ENCODE measurements around the gene NPTX1.

Gene NPTX1

GRCh38 chr17:80513201-80513600 is 36.8 kb upstream of the NPTX1 start:
- H3K9me2 ChIP-seq (replicated peaks; ENCODE audit: control insufficient read depth, low read length) = no peaks in the 10 kb centered on the region
- H3K4me3 ChIP-seq (ENCODE audit: low read length) = no peak overlapping the region
- H3K27ac ChIP-seq (ENCODE audit: low read depth, low read length) = no peak overlapping the region
- H3K4me2 ChIP-seq (ENCODE audit: low read length) = no peak overlapping the region
- H3K79me2 ChIP-seq (ENCODE audit: control insufficient read depth, low read length) = no peaks in the 10 kb centered on the region
- no peaks in the 10 kb centered on the region for H3F3A ChIP-seq (ENCODE audit: control insufficient read depth, insufficient read depth)
- no peaks in the 10 kb centered on the region; the same call in 1 of the 2 replicates for H3K27me3 ChIP-seq (ENCODE audit: control insufficient read depth, low read length)
- no peaks in the 10 kb centered on the region for H3K36me3 ChIP-seq (ENCODE audit: control insufficient read depth, low read length)
- H3K9me3 ChIP-seq (ENCODE audit: control insufficient read depth, insufficient read depth, low read length) = no peaks in the 10 kb centered on the region
- H3K4me1 ChIP-seq (ENCODE audit: control insufficient read depth, low read length) = no peaks in the 10 kb centered on the region
- TF ChIP-seq CTCF (IDR thresholded peaks at IDR 0.05; ENCODE audit: low read depth, low read length, poor library complexity, severe bottlenecking) = no peak
- no peak for TF ChIP-seq EZH2phosphoT487 (IDR thresholded peaks at IDR 0.05; ENCODE audit: borderline replicate concordance, low read length)
- no peaks in the 10 kb centered on the region for H4K20me1 ChIP-seq (ENCODE audit: control insufficient read depth, insufficient read depth, low read depth, low read length)

- no peaks in the 10 kb centered on the region for H3K4me1 ChIP-seq (ENCODE audit: control insufficient read depth, low read length)
These were observed 35.8 kb upstream of the NPTX1 start for GRCh38 chr17:80512233-80512632.

GRCh38 chr17:80511222-80512180 is 35.1 kb upstream of the NPTX1 start:
- Histone ChIP-seq H3K36me3 (ENCODE audit: control insufficient read depth, low read length) (no peaks in the 10 kb centered on the region), H3K27ac (ENCODE audit: low read depth, low read length) (no peak overlapping the region), H3F3A (ENCODE audit: control insufficient read depth, insufficient read depth) (no peaks in the 10 kb centered on the region), H3K27me3 (ENCODE audit: control insufficient read depth, low read length) (no peaks in the 10 kb centered on the region; the same call in 1 of the 2 replicates), H4K20me1 (ENCODE audit: control insufficient read depth, insufficient read depth, low read depth, low read length) (no peaks in the 10 kb centered on the region), H3K9me3 (ENCODE audit: control insufficient read depth, insufficient read depth, low read length) (no peaks in the 10 kb centered on the region), H3K9me2 (replicated peaks; ENCODE audit: control insufficient read depth, low read length) (no peaks in the 10 kb centered on the region), H3K79me2 (ENCODE audit: control insufficient read depth, low read length) (no peaks in the 10 kb centered on the region), H3K4me1 (ENCODE audit: control insufficient read depth, low read length) (no peaks in the 10 kb centered on the region), H3K4me3 (ENCODE audit: low read length) (no peak overlapping the region), H3K4me2 (ENCODE audit: low read length) (no peak overlapping the region)
- no peak for TF ChIP-seq EZH2phosphoT487 (IDR thresholded peaks at IDR 0.05; ENCODE audit: borderline replicate concordance, low read length)
- TF ChIP-seq CTCF (IDR thresholded peaks at IDR 0.05; ENCODE audit: low read depth, low read length, poor library complexity, severe bottlenecking) = peak; percentile 35

More at GRCh38 chr17:80512233-80512632, 35.8 kb upstream of the NPTX1 start:
- Histone ChIP-seq H3K79me2 (ENCODE audit: control insufficient read depth, low read length) (no peaks in the 10 kb centered on the region), H3F3A (ENCODE audit: control insufficient read depth, insufficient read depth) (no peaks in the 10 kb centered on the region), H3K27me3 (ENCODE audit: control insufficient read depth, low read length) (no peaks in the 10 kb centered on the region; the same call in 1 of the 2 replicates), H3K9me3 (ENCODE audit: control insufficient read depth, insufficient read depth, low read length) (no peaks in the 10 kb centered on the region), H3K9me2 (replicated peaks; ENCODE audit: control insufficient read depth, low read length) (no peaks in the 10 kb centered on the region), H3K27ac (ENCODE audit: low read depth, low read length) (no peak overlapping the region), H4K20me1 (ENCODE audit: control insufficient read depth, insufficient read depth, low read depth, low read length) (no peaks in the 10 kb centered on the region), H3K36me3 (ENCODE audit: control insufficient read depth, low read length) (no peaks in the 10 kb centered on the region), H3K4me3 (ENCODE audit: low read length) (no peak overlapping the region), H3K4me2 (ENCODE audit: low read length) (no peak overlapping the region)
- no peak for TF ChIP-seq EZH2phosphoT487 (IDR thresholded peaks at IDR 0.05; ENCODE audit: borderline replicate concordance, low read length)
- TF ChIP-seq CTCF (IDR thresholded peaks at IDR 0.05; ENCODE audit: low read depth, low read length, poor library complexity, severe bottlenecking) = no peak

Measured in DOHH2 (cell line).